ENCODE data around the gene TAX1BP3. TPM values are rescaled to one million over a fixed set of nuclear protein-coding genes. Genes with fewer than 3 reads are reported as not detected.
A peak's percentile ranks its signal among the peaks of the same experiment; 100 is the strongest.

Gene TAX1BP3
- total RNA-seq, 1 experiment from 2014 or later = 293 TPM

- H3K36me3 ChIP-seq = no peaks in the 10 kb centered on the region
- H3K9me3 ChIP-seq (replicated peaks) = no peaks in the 10 kb centered on the region
- no peaks in the 10 kb centered on the region for H3K4me1 ChIP-seq (replicated peaks)
- H3K27me3 ChIP-seq (replicated peaks) = no peaks in the 10 kb centered on the region
- H3K27ac ChIP-seq = no peak overlapping the region
- H3K4me3 ChIP-seq = no peak overlapping the region
- DNase-seq (ENCODE audit: low read depth in 1 of 2, low spot score in 2 of 2) = no peak
These were observed 12.7 kb upstream of the TAX1BP3 start for GRCh38 chr17:3681057-3681456.

DNA sequence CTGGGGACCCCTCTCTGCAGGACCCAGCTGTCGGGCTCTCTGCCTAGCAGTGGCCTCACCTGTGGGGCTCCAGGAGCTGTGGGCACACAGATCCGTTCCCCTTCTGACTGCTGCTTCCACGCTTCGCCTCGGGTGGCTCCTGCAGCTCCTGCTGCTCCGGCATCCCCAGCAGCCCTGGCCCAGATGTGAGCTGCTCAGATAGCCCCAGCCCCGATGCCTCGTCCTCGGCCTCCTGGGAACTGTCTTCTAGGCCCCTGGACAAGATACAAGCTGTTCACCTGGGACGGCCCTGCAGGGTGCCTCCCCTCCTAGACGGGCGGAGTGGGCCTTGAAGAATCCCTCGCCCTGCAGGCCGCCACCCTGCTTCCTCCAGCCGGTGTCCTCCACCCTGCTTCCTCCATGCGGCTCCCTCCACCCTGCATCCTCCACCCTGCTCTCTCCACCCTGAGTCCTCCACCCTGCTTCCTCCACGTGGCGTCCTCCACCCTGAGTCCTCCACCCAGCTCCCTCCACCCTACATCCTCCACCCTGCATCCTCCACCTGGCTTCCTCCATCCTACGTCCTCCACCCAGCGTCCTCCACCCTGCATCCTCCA, 11.3 kb upstream of the TAX1BP3 start:
- H3K36me3 ChIP-seq = no peaks in the 10 kb centered on the region
- H3K4me3 ChIP-seq = no peak overlapping the region
- no peaks in the 10 kb centered on the region for H3K27me3 ChIP-seq (replicated peaks)
- no peaks in the 10 kb centered on the region for H3K4me1 ChIP-seq (replicated peaks)
- H3K27ac ChIP-seq = no peak overlapping the region
- no peak for DNase-seq (ENCODE audit: low read depth in 1 of 2, low spot score in 2 of 2)
- H3K9me3 ChIP-seq (replicated peaks) = no peaks in the 10 kb centered on the region

DNA sequence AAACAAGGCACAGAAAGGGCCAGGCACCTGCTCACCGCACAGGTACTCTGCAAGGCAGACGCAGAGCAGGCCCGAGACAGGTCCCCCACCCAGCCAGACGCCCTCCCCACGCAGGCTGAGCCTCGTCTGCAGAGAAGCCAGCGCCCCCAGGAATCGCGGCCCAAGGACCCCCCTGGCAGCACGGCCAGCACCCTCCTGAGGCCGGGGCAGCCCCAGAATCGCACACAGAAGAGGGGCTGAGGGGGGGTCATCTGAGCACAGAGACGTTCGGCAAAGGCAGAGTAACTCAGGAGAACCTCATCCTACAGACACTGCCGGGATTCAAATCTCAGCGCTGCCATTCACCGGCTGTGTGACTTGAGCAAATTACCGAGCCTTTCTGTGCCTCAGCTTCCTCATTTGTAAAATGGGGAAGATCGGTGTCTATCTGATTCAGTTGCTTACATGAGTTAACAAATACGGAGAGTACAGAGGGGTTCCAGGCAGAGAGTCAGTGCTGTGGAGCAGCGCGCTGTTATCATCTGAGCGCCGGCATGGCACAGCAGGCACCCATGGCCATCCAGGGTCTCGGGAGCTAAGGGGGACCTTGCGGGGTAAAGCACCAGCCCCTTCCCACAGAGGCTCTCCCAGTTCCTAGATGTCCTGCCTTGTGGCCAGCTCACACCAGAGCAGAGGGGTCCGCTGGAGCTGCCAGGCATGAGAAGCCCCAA, 10.6 kb upstream of the TAX1BP3 start:
- DNase-seq (ENCODE audit: low read depth in 1 of 2, low spot score in 2 of 2) = no peak
- no peak overlapping the region for H3K27ac ChIP-seq
- H3K4me3 ChIP-seq = no peak overlapping the region
- H3K27me3 ChIP-seq (replicated peaks) = no peaks in the 10 kb centered on the region
- no peaks in the 10 kb centered on the region for H3K9me3 ChIP-seq (replicated peaks)
- H3K36me3 ChIP-seq = no peaks in the 10 kb centered on the region
- no peaks in the 10 kb centered on the region for H3K4me1 ChIP-seq (replicated peaks)

DNA sequence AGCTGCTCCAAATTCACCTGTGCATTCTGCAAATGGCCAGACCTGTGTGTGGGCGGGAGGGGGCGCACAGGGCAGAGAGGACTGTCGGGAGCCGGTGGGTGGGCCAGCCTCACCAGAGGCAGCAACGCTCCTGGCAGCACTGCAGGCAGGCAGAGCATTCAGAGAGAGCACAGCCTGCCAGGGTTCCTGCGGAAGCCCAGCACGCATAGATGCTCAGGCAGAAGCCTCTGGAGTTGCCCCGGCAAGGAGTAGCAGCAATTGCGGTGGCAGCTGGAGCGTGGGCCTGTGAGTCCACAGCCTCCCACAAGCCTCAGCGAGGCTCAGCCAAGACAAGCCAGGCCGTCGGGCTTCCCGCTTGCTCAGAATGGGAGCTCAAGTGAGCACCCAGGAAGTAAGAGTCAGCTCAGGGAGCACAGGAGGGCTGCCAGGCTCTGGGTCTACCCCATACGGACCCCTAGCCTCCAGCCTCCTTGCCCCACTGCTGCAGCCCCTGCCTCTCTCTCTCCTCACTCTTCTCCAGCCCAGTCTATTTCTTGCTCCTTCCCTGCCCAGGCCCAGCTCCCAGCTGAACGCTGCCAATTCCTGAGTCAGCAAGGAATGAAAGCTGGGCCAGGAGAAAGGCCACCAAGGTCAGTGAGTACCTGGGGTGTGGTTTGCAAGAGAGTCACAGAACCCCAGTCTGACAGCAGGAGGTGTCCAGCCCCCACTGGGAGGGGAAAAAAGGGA, 9.9 kb upstream of the TAX1BP3 start:
- no peak for DNase-seq (ENCODE audit: low read depth in 1 of 2, low spot score in 2 of 2)
- H3K4me1 ChIP-seq (replicated peaks) = no peaks in the 10 kb centered on the region
- H3K9me3 ChIP-seq (replicated peaks) = no peaks in the 10 kb centered on the region
- H3K36me3 ChIP-seq = no peaks in the 10 kb centered on the region
- no peak overlapping the region for H3K27ac ChIP-seq
- no peaks in the 10 kb centered on the region for H3K27me3 ChIP-seq (replicated peaks)
- H3K4me3 ChIP-seq = no peak overlapping the region

- H3K27ac ChIP-seq = no peak overlapping the region
- no peak for DNase-seq (ENCODE audit: low read depth in 1 of 2, low spot score in 2 of 2)
- H3K4me1 ChIP-seq (replicated peaks) = no peaks in the 10 kb centered on the region
- H3K4me3 ChIP-seq = no peak overlapping the region
- no peaks in the 10 kb centered on the region for H3K27me3 ChIP-seq (replicated peaks)
- no peaks in the 10 kb centered on the region for H3K9me3 ChIP-seq (replicated peaks)
- H3K36me3 ChIP-seq = peaks cover 4% of the 10 kb centered on the region
These were observed 7.5 kb upstream of the TAX1BP3 start for GRCh38 chr17:3675886-3676285.

GRCh38 chr17:3672571-3672970, 4.2 kb upstream of the TAX1BP3 start:
- Histone ChIP-seq H3K27me3 (replicated peaks) (no peaks in the 10 kb centered on the region), H3K4me3 (no peak overlapping the region)

DNA sequence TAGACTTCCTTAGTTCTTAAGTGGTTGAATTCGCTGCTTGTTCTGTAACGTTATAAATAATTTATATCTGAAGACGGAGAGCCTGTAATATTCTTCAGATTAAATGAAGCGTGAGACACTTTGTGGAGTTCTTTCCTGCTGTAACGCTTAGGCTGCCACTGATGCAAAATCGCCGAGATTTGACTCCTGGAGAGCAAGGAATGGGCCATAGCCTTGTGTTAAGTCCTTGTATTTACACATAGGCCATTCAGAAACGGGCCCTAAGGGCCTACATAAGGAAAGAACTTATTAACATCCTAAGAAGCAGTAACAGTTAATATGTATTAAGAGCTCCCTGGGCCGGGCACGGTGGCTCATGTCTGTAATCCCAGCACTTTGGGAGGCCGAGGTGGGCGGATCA, 1.2 kb upstream of the TAX1BP3 start:
- DNase-seq (ENCODE audit: low read depth in 1 of 2, low spot score in 2 of 2) = no peak
- Histone ChIP-seq H3K4me1 (replicated peaks) (peaks cover 17% of the 10 kb centered on the region), H3K4me3 (peak overlapping the region; percentile 90), H3K9me3 (replicated peaks) (no peaks in the 10 kb centered on the region), H3K27me3 (replicated peaks) (no peaks in the 10 kb centered on the region), H3K36me3 (peaks cover 54% of the 10 kb centered on the region), H3K27ac (no peak overlapping the region)

More at GRCh38 chr17:3672571-3672970, 4.2 kb upstream of the TAX1BP3 start:
- Histone ChIP-seq H3K27ac (no peak overlapping the region), H3K36me3 (peaks cover 30% of the 10 kb centered on the region), H3K9me3 (replicated peaks) (no peaks in the 10 kb centered on the region), H3K4me1 (replicated peaks) (0 out of 2 replicates have a peak, but pooled peaks cover 6% of the 10 kb centered on the region)
- DNase-seq (ENCODE audit: low read depth in 1 of 2, low spot score in 2 of 2) = no peak

DNA sequence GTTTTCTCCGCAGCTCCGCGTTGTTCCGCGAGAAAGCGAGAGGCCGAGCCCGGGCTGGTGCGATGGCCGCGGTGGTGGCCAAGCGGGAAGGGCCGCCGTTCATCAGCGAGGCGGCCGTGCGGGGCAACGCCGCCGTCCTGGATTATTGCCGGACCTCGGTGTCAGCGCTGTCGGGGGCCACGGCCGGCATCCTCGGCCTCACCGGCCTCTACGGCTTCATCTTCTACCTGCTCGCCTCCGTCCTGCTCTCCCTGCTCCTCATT, 638 bp upstream of the TAX1BP3 start:
- Histone ChIP-seq H3K9me3 (replicated peaks) (no peaks in the 10 kb centered on the region), H3K4me1 (replicated peaks) (peaks cover 17% of the 10 kb centered on the region), H3K27me3 (replicated peaks) (no peaks in the 10 kb centered on the region), H3K27ac (peak overlapping the region; percentile 95), H3K36me3 (peaks cover 60% of the 10 kb centered on the region), H3K4me3 (peak overlapping the region; percentile 90)
- no peak for DNase-seq (ENCODE audit: low read depth in 1 of 2, low spot score in 2 of 2)

DNA sequence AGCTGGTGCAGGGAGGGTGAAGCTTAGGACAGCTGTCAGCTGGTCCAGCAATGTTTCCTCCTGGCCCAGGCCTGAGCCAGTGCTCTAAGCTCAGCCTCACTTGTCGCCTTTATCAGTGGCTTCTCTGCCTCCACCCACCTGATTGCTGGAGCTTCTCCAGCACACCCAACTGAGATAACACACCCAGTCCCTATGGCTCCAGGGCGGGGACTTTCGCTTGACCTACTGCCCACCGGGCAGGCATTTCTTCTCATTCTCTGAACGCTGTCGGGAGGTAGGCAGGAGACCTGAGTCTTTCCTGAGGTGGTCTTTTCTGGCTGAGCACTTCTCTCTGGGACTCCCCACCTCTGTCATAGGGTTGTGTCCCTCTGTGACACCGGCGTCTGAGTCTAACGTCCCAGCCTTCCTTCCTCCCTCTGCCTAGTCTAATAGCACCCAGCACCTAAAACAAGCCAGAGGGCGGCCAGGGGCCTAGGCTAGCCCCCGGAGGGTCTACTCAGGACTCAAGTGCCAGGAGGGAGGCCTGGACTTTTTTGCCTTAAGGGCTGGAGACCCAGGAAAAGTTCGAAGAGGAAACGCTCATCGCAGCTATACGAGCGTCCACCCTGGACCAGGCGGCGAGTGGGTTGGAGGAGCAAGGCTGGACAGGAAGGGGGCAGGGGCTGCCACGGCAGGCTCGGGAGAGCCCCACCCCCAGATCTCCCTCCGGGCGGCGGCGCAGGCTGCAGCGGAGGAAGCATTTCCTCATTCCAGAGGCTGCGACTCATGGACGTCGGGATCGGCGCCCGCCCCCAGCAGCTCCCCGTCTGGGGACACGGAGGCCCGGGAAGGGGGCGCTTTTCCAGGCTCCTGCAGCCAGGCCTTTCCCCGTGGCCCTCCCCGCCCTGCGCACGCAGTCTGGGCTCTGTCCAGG, 756 bp downstream of the TAX1BP3 start:
- peak; percentile 95 for DNase-seq (ENCODE audit: low read depth in 1 of 2, low spot score in 2 of 2)
- H3K27ac ChIP-seq = peak overlapping the region; percentile 95
- H3K4me1 ChIP-seq (replicated peaks) = peaks cover 17% of the 10 kb centered on the region
- H3K27me3 ChIP-seq (replicated peaks) = no peaks in the 10 kb centered on the region
- H3K9me3 ChIP-seq (replicated peaks) = no peaks in the 10 kb centered on the region
- H3K4me3 ChIP-seq = peak overlapping the region; percentile 90
- peaks cover 72% of the 10 kb centered on the region for H3K36me3 ChIP-seq

- no peak for DNase-seq (ENCODE audit: low read depth in 1 of 2, low spot score in 2 of 2)
- Histone ChIP-seq H3K36me3 (peaks cover 79% of the 10 kb centered on the region), H3K4me3 (no peak overlapping the region; the same call in 1 of the 2 replicates), H3K27ac (no peak overlapping the region), H3K4me1 (replicated peaks) (peaks cover 17% of the 10 kb centered on the region), H3K9me3 (replicated peaks) (no peaks in the 10 kb centered on the region), H3K27me3 (replicated peaks) (no peaks in the 10 kb centered on the region)
These were observed 1.9 kb downstream of the TAX1BP3 start for GRCh38 chr17:3666516-3666915.

DNA sequence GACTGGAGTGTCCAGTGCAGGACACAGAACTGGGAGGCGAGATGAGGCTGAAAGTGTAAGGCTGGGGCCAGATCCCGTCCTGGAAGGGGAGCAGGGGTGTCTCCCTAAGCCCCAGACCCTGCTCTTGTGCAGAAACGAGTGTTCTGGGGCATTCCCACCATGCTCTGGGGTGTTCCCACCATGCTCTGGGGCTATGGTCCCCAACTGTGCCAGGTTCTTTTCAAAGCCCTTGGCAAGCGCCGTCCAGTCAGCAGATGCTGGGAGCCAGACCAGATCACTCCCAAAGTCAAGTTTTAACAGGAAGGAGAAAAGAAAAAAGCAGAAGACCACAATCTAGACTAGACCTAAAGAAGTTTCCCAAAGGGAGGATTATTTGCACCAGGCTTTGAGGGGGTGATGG, 2.5 kb downstream of the TAX1BP3 start:
- DNase-seq (ENCODE audit: low read depth in 1 of 2, low spot score in 2 of 2) = no peak
- H3K9me3 ChIP-seq (replicated peaks) = no peaks in the 10 kb centered on the region
- no peak overlapping the region for H3K27ac ChIP-seq
- peaks cover 18% of the 10 kb centered on the region for H3K4me1 ChIP-seq (replicated peaks)
- no peaks in the 10 kb centered on the region for H3K27me3 ChIP-seq (replicated peaks)
- no peak overlapping the region for H3K4me3 ChIP-seq
- peaks cover 85% of the 10 kb centered on the region for H3K36me3 ChIP-seq

DNA sequence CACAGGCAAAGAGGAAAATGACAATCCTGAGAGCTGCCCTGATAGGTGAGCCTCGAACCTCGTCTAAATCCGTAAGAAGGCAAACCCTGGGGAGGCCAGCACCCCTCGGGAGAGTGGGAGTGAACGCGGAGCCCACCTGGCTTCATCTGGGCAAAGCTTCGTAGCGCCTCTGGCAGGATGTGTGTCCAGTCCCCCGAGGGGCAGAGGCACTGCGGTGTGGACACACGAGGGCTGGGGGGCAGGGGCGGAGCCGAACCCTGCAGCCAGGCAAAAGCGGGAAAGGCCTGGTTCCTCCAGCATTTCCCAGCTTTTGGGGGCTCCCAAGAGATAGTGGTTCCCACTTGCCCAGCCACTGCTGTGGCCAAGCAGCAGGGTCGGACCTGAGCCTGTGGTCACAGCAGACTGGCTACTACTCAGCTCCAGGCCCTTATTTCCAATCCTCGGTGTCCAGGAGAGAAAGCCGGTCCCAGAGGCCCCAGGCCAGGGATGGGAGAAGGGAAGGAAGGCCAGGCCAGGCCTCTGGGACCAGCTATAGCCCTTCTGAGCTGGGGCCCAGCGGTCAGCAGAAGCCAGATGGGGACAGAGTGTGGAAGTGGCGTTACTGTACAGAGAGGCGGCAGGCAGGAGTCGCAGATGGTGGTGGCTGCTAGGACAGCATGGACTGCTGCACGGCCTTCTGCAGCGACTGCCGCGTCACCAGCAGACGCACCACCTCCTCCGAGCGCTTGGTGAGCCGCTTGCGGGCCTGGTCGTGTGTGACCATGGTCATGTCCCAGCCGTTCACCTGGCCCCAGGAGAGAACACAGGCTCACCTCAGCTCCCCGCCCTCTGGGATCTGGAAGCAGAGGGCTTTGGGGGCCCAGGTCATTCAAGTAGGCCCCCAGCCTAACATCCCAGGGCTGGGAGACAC, 5.0 kb downstream of the TAX1BP3 start:
- peaks cover 82% of the 10 kb centered on the region for H3K36me3 ChIP-seq
- H3K4me1 ChIP-seq (replicated peaks) = peaks cover 36% of the 10 kb centered on the region
- H3K4me3 ChIP-seq = no peak overlapping the region
- H3K9me3 ChIP-seq (replicated peaks) = no peaks in the 10 kb centered on the region
- no peaks in the 10 kb centered on the region for H3K27me3 ChIP-seq (replicated peaks)
- H3K27ac ChIP-seq = no peak overlapping the region
- DNase-seq (ENCODE audit: low read depth in 1 of 2, low spot score in 2 of 2) = no peak
